ENCODE measurements around the gene GRM8.

GRM8 gene

GRCh38 chr7:126728967-126729366 is 523.8 kb downstream of the GRM8 start:
- no peaks in the 10 kb centered on the region for H3K36me3 ChIP-seq (ENCODE audit: insufficient read depth, low read length)
- no peak overlapping the region for H3K27ac ChIP-seq (ENCODE audit: low read length)
- H2AFZ ChIP-seq (ENCODE audit: low read depth, low read length) = no peak overlapping the region
- H3K4me3 ChIP-seq (ENCODE audit: low read depth in 1 of 2, low read length in 2 of 2) = no peak overlapping the region
- no peak overlapping the region for H3K9ac ChIP-seq (ENCODE audit: low read depth, low read length)
- no peak overlapping the region for H3K4me2 ChIP-seq (ENCODE audit: insufficient read depth, low read length)
- ATAC-seq (ENCODE audit: insufficient read depth, low read depth) (no peak), DNase-seq (no peak)
- H4K20me1 ChIP-seq (ENCODE audit: insufficient read depth, low read length) = no peaks in the 10 kb centered on the region
- H3K9me3 ChIP-seq (ENCODE audit: insufficient read depth, low read length, severe bottlenecking) = no peaks in the 10 kb centered on the region
- TF ChIP-seq, protein P1, sequence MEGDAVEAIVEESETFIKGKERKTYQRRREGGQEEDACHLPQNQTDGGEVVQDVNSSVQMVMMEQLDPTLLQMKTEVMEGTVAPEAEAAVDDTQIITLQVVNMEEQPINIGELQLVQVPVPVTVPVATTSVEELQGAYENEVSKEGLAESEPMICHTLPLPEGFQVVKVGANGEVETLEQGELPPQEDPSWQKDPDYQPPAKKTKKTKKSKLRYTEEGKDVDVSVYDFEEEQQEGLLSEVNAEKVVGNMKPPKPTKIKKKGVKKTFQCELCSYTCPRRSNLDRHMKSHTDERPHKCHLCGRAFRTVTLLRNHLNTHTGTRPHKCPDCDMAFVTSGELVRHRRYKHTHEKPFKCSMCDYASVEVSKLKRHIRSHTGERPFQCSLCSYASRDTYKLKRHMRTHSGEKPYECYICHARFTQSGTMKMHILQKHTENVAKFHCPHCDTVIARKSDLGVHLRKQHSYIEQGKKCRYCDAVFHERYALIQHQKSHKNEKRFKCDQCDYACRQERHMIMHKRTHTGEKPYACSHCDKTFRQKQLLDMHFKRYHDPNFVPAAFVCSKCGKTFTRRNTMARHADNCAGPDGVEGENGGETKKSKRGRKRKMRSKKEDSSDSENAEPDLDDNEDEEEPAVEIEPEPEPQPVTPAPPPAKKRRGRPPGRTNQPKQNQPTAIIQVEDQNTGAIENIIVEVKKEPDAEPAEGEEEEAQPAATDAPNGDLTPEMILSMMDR (IDR thresholded peaks at IDR 0.05; ENCODE audit: borderline replicate concordance, extremely low read depth, low read length, poor library complexity, severe bottlenecking) = no peak
- TF ChIP-seq EZH2 (IDR thresholded peaks at IDR 0.05; ENCODE audit: borderline replicate concordance, low read depth, low read length, severe bottlenecking) = no peak
- 0 out of 2 replicates have a peak, but pooled peaks cover 5% of the 10 kb centered on the region for H3K4me1 ChIP-seq (ENCODE audit: insufficient read depth, low read length)
- H3K79me2 ChIP-seq (ENCODE audit: insufficient read depth, low read length) = no peaks in the 10 kb centered on the region
- no peaks in the 10 kb centered on the region for H3K27me3 ChIP-seq (ENCODE audit: insufficient read depth, low read length, poor library complexity)

DNA sequence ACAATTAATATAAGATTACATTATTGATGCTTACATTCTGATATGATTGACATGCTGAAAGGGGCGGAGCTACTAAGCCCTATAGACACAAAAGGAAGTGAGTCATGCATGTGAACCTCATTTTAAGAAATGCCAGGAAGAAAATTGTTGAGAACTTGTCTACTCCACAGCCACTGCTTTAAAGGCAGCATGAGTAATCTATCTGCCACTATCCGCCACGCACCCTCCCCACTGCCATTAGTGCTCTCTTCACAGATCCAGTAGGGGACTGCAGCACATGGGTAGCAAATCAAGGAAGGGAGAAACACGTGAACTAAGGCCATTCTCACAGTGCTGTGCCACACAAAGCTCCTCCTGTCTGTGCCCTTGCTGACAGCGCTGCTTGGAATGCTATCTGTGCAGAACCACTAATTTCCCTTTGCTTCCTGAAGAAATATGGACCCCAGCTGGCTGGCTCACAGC is 524.8 kb downstream of the GRM8 start:
- Histone ChIP-seq H3K4me2 (ENCODE audit: insufficient read depth, low read length) (no peak overlapping the region), H2AFZ (ENCODE audit: low read depth, low read length) (no peak overlapping the region), H3K36me3 (ENCODE audit: insufficient read depth, low read length) (no peaks in the 10 kb centered on the region), H3K4me1 (ENCODE audit: insufficient read depth, low read length) (0 out of 2 replicates have a peak, but pooled peaks cover 5% of the 10 kb centered on the region), H3K79me2 (ENCODE audit: insufficient read depth, low read length) (no peaks in the 10 kb centered on the region), H4K20me1 (ENCODE audit: insufficient read depth, low read length) (no peaks in the 10 kb centered on the region), H3K9me3 (ENCODE audit: insufficient read depth, low read length, severe bottlenecking) (no peaks in the 10 kb centered on the region), H3K4me3 (ENCODE audit: low read depth in 1 of 2, low read length in 2 of 2) (no peak overlapping the region), H3K27ac (ENCODE audit: low read length) (no peak overlapping the region), H3K9ac (ENCODE audit: low read depth, low read length) (no peak overlapping the region), H3K27me3 (ENCODE audit: insufficient read depth, low read length, poor library complexity) (no peaks in the 10 kb centered on the region)
- ATAC-seq (ENCODE audit: insufficient read depth, low read depth) (peak; percentile 76), DNase-seq (peak; percentile 31)
- TF ChIP-seq, protein P1 (IDR thresholded peaks at IDR 0.05; ENCODE audit: borderline replicate concordance, extremely low read depth, low read length, poor library complexity, severe bottlenecking) = no peak
- no peak for TF ChIP-seq EZH2 (IDR thresholded peaks at IDR 0.05; ENCODE audit: borderline replicate concordance, low read depth, low read length, severe bottlenecking)

DNA sequence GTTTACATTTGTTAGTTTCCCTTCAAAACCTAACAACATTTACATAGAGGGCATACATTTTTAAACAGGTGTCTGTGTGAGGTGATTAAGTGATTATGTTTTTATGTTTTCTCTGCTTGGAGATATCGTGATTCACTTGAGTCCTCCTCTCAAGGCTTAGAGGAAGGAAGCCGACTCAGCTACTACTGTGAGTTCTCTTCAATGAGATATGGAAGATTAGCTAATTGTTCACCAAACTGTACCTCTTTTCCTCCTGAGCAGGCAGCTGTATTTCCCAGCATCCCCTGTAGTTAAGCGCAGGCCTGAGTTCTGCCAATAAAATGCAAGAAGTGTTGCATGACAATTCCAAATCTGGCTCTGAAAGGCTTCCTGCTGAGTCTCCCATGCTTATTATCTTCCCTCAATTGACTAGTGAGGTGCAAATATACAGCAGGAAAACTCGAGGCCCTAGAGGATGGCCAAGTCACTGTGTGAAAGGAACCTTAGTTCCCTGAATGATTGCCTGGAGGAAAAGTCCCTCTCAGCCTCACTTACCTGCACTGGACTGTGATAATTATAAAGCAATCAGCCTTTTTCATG is 528.7 kb downstream of the GRM8 start:
- Histone ChIP-seq H3K27ac (ENCODE audit: low read length) (no peak overlapping the region), H3K9me3 (ENCODE audit: insufficient read depth, low read length, severe bottlenecking) (no peaks in the 10 kb centered on the region), H3K9ac (ENCODE audit: low read depth, low read length) (no peak overlapping the region), H3K4me2 (ENCODE audit: insufficient read depth, low read length) (no peak overlapping the region), H3K4me3 (ENCODE audit: low read depth in 1 of 2, low read length in 2 of 2) (no peak overlapping the region), H4K20me1 (ENCODE audit: insufficient read depth, low read length) (no peaks in the 10 kb centered on the region), H3K36me3 (ENCODE audit: insufficient read depth, low read length) (no peaks in the 10 kb centered on the region), H3K4me1 (ENCODE audit: insufficient read depth, low read length) (0 out of 2 replicates have a peak, but pooled peaks cover 5% of the 10 kb centered on the region), H2AFZ (ENCODE audit: low read depth, low read length) (no peak overlapping the region), H3K79me2 (ENCODE audit: insufficient read depth, low read length) (no peaks in the 10 kb centered on the region), H3K27me3 (ENCODE audit: insufficient read depth, low read length, poor library complexity) (no peaks in the 10 kb centered on the region)
- DNase-seq (no peak), ATAC-seq (ENCODE audit: insufficient read depth, low read depth) (no peak)
- TF ChIP-seq EZH2 (IDR thresholded peaks at IDR 0.05; ENCODE audit: borderline replicate concordance, low read depth, low read length, severe bottlenecking) = no peak
- TF ChIP-seq, protein P1 (IDR thresholded peaks at IDR 0.05; ENCODE audit: borderline replicate concordance, extremely low read depth, low read length, poor library complexity, severe bottlenecking) = no peak

All from DND-41 (cell line).